HEK293 (cell line): ENCODE results near the gene SLC48A1.

Source experiments
- CTCF ChIA-PET: fragments of 350-600 bp; formaldehyde crosslinking; extraction: SDS; loops from one replicate; lab custom pipeline; 2021; ENCODE audit warnings: antibody characterized with exemption; lab: Yijun Ruan, JAX
- POLR2A ChIA-PET: fragments of 300-600 bp; formaldehyde crosslinking; extraction: SDS; loops from one replicate; lab custom pipeline; 2020; ENCODE audit warnings: antibody characterized with exemption, inconsistent platforms; lab: Yijun Ruan, JAX
- H3K27ac ChIP-seq: fragments of 200-500 bp; sonication (Bioruptor generic); 2 replicates; pipeline ENCODE4 v1.5.1; 2014; ENCODE audit warnings: low read depth, low read length, control low read depth, inconsistent platforms; ENCODE audit errors: extremely low read depth
- H3K36me3 ChIP-seq, 2 experiments: fragments of 200-500 bp in 1 of 2; sonication (Bioruptor generic) in 1 of 2; 1 replicate in 1 of 2; 2 replicates in 1 of 2; pipeline ENCODE4 v1.5.1; 2014 to 2017; ENCODE audit warnings: inconsistent platforms in 2 of 2, low read length in 2 of 2; ENCODE audit not compliant: control insufficient read depth in 2 of 2, insufficient read depth in 1 of 2
- H3K4me1 ChIP-seq: fragments of 200-500 bp; sonication (Bioruptor generic); 2 replicates; pipeline ENCODE4 v1.5.1; 2014; ENCODE audit warnings: mild to moderate bottlenecking, low read length, inconsistent platforms; ENCODE audit not compliant: control insufficient read depth, insufficient read depth
- H3K4me3 ChIP-seq: 2 replicates; pipeline ENCODE4 v1.5.1; 2011; ENCODE audit warnings: low read depth, mild to moderate bottlenecking, control low read depth, low read length, moderate library complexity
- H3K9me3 ChIP-seq: fragments of 200-500 bp; sonication (Bioruptor generic); 2 replicates; pipeline ENCODE4 v1.5.1; 2014; ENCODE audit warnings: low read depth, low read length, inconsistent platforms; ENCODE audit not compliant: control insufficient read depth, insufficient read depth
- BCL11B ChIP-seq: fragments of 450-650 bp; formaldehyde crosslinking; IDR thresholded peaks from 2 replicates; pipeline ENCODE4 v1.5.1; 2016; ENCODE audit warnings: low read depth, missing biosample characterization, missing genetic modification characterization
- FEZF1 ChIP-seq: fragments of 450-650 bp; formaldehyde crosslinking; IDR thresholded peaks from 2 replicates; pipeline ENCODE4 v1.5.1; 2016; ENCODE audit warnings: missing biosample characterization, missing genetic modification characterization
- GLI2 ChIP-seq: fragments of 450-650 bp; formaldehyde crosslinking; IDR thresholded peaks from 2 replicates; pipeline ENCODE4; 2017; ENCODE audit warnings: missing biosample characterization, missing genetic modification characterization, low read depth, borderline replicate concordance
- GLI4 ChIP-seq: fragments of 450-650 bp; formaldehyde crosslinking; IDR thresholded peaks from 2 replicates; pipeline ENCODE4 v1.5.1; 2016; ENCODE audit warnings: missing biosample characterization, missing genetic modification characterization
- GLIS1 ChIP-seq: fragments of 450-650 bp; formaldehyde crosslinking; IDR thresholded peaks from 2 replicates; pipeline ENCODE4 v1.5.1; 2016; ENCODE audit warnings: missing biosample characterization, missing genetic modification characterization
- HIC1 ChIP-seq: fragments of 450-650 bp; formaldehyde crosslinking; IDR thresholded peaks from 2 replicates; pipeline ENCODE4 v1.5.1; 2016; ENCODE audit warnings: missing biosample characterization, missing genetic modification characterization
- MYNN ChIP-seq: fragments of 450-650 bp; formaldehyde crosslinking; IDR thresholded peaks from 2 replicates; pipeline ENCODE4 v1.5.1; 2016; ENCODE audit warnings: missing biosample characterization, missing genetic modification characterization, borderline replicate concordance
- ZBTB1 ChIP-seq: fragments of 450-650 bp; formaldehyde crosslinking; IDR thresholded peaks from 2 replicates; pipeline ENCODE4 v1.5.1; 2016; ENCODE audit warnings: missing biosample characterization, missing genetic modification characterization
- ZBTB17 ChIP-seq: fragments of 450-650 bp; formaldehyde crosslinking; IDR thresholded peaks from 2 replicates; pipeline ENCODE4 v1.5.1; 2016; ENCODE audit warnings: missing biosample characterization, missing genetic modification characterization
- ZFHX2 ChIP-seq: fragments of 450-650 bp; formaldehyde crosslinking; conservative IDR thresholded peaks from 2 replicates; pipeline ENCODE4 v1.5.1; 2016; ENCODE audit warnings: missing biosample characterization, missing genetic modification characterization
- ZFP37 ChIP-seq: fragments of 450-650 bp; formaldehyde crosslinking; IDR thresholded peaks from 2 replicates; pipeline ENCODE4 v1.5.1; 2016; ENCODE audit warnings: missing biosample characterization, missing genetic modification characterization
- ZFP41 ChIP-seq: fragments of 450-650 bp; formaldehyde crosslinking; IDR thresholded peaks from 2 replicates; pipeline ENCODE4 v1.5.1; 2016; ENCODE audit warnings: missing biosample characterization, missing genetic modification characterization, borderline replicate concordance
- ZFP69B ChIP-seq: fragments of 450-650 bp; formaldehyde crosslinking; IDR thresholded peaks from 2 replicates; pipeline ENCODE4 v1.5.1; 2016; ENCODE audit warnings: missing biosample characterization, missing genetic modification characterization
- ZNF114 ChIP-seq: fragments of 450-650 bp; formaldehyde crosslinking; IDR thresholded peaks from 2 replicates; pipeline ENCODE4 v1.5.0; 2017; ENCODE audit warnings: missing biosample characterization, missing genetic modification characterization
- ZNF16 ChIP-seq: fragments of 450-650 bp; formaldehyde crosslinking; IDR thresholded peaks from 2 replicates; pipeline ENCODE4 v1.5.1; 2016; ENCODE audit warnings: low read depth, missing biosample characterization, missing genetic modification characterization
- ZNF169 ChIP-seq: fragments of 450-650 bp; formaldehyde crosslinking; IDR thresholded peaks from 2 replicates; pipeline ENCODE4 v1.5.1; 2016; ENCODE audit warnings: missing biosample characterization, missing genetic modification characterization
- ZNF2 ChIP-seq: fragments of 450-650 bp; formaldehyde crosslinking; IDR thresholded peaks from 2 replicates; pipeline ENCODE4 v1.5.1; 2016; ENCODE audit warnings: missing biosample characterization, missing genetic modification characterization
- ZNF239 ChIP-seq: fragments of 450-650 bp; formaldehyde crosslinking; IDR thresholded peaks from 2 replicates; pipeline ENCODE4 v1.5.1; 2016; ENCODE audit warnings: missing biosample characterization, missing genetic modification characterization
- ZNF510 ChIP-seq: fragments of 450-650 bp; formaldehyde crosslinking; IDR thresholded peaks from 2 replicates; pipeline ENCODE4 v1.5.1; 2018; ENCODE audit warnings: mild to moderate bottlenecking, missing genetic modification characterization, missing biosample characterization; ENCODE audit not compliant: insufficient replicate concordance
- ZNF513 ChIP-seq: fragments of 450-650 bp; IDR thresholded peaks from 2 replicates; pipeline ENCODE4 v1.5.1; 2018; ENCODE audit warnings: missing biosample characterization, missing genetic modification characterization
- ZNF529 ChIP-seq: fragments of 450-650 bp; formaldehyde crosslinking; IDR thresholded peaks from 2 replicates; pipeline ENCODE4 v1.5.1; 2017; ENCODE audit warnings: missing genetic modification characterization, missing biosample characterization; ENCODE audit not compliant: insufficient replicate concordance
- ZNF544 ChIP-seq: fragments of 450-650 bp; formaldehyde crosslinking; IDR thresholded peaks from 2 replicates; pipeline ENCODE4 v1.5.0; 2017; ENCODE audit warnings: missing biosample characterization, missing genetic modification characterization
- ZNF560 ChIP-seq: fragments of 450-650 bp; formaldehyde crosslinking; IDR thresholded peaks from 2 replicates; pipeline ENCODE4 v1.5.1; 2017; ENCODE audit warnings: missing biosample characterization, missing genetic modification characterization, borderline replicate concordance
- ZNF561 ChIP-seq: fragments of 450-650 bp; IDR thresholded peaks from 2 replicates; pipeline ENCODE4 v1.5.1; 2018; ENCODE audit warnings: missing biosample characterization, missing genetic modification characterization, borderline replicate concordance
- ZNF629 ChIP-seq: fragments of 450-650 bp; formaldehyde crosslinking; IDR thresholded peaks from 2 replicates; pipeline ENCODE4 v1.5.1; 2017; ENCODE audit warnings: missing biosample characterization, missing genetic modification characterization
- ZNF670 ChIP-seq: fragments of 450-650 bp; formaldehyde crosslinking; IDR thresholded peaks from 2 replicates; pipeline ENCODE4 v1.5.1; 2016; ENCODE audit warnings: missing biosample characterization, missing genetic modification characterization, low read depth
- ZNF76 ChIP-seq: fragments of 450-650 bp; formaldehyde crosslinking; IDR thresholded peaks from 2 replicates; pipeline ENCODE4; 2016; ENCODE audit warnings: low read depth, missing biosample characterization, missing genetic modification characterization, borderline replicate concordance
- ZNF768 ChIP-seq: fragments of 450-650 bp; formaldehyde crosslinking; IDR thresholded peaks from 2 replicates; pipeline ENCODE4 v1.5.1; 2018; ENCODE audit warnings: missing biosample characterization, mild to moderate bottlenecking, missing genetic modification characterization
- ZNF830 ChIP-seq: fragments of 450-650 bp; IDR thresholded peaks from 2 replicates; pipeline ENCODE4 v1.5.0; 2018; ENCODE audit warnings: missing biosample characterization, missing genetic modification characterization, low read depth, mild to moderate bottlenecking, moderate library complexity
- ZNF843 ChIP-seq: fragments of 450-650 bp; formaldehyde crosslinking; IDR thresholded peaks from 2 replicates; pipeline ENCODE4 v1.5.1; 2016; ENCODE audit warnings: missing biosample characterization, missing genetic modification characterization
- ZSCAN23 ChIP-seq: fragments of 450-650 bp; formaldehyde crosslinking; IDR thresholded peaks from 2 replicates; pipeline ENCODE4 v1.5.1; 2016; ENCODE audit warnings: missing biosample characterization, missing genetic modification characterization
- TF ChIP-seq, protein P1 (sequence below): IDR thresholded peaks from 2 replicates; pipeline ENCODE4 v1.6.1; 2011; ENCODE audit warnings: mild to moderate bottlenecking, low read depth, low read length, borderline replicate concordance

Gene SLC48A1

GRCh38 chr12:47828976-47829482, 56.0 kb downstream of the SLC48A1 start (continued):
- peak; percentile 83 for TF ChIP-seq ZFP69B (tag by site-specific recombination)
- TF ChIP-seq ZNF239 (tag by site-specific recombination) = no peak
- no peak for TF ChIP-seq ZNF529 (tag by site-specific recombination)
- TF ChIP-seq ZSCAN23 (tag by site-specific recombination) = no peak
- no peak for TF ChIP-seq ZNF629 (tag by site-specific recombination)
- no peak for TF ChIP-seq MYNN
- TF ChIP-seq ZFP37 (tag by site-specific recombination) = no peak
- TF ChIP-seq BCL11B (tag by site-specific recombination) = no peak
- no peak for TF ChIP-seq ZNF16
- peak; percentile 80 for TF ChIP-seq ZFHX2 (tag by site-specific recombination)
- no peak for TF ChIP-seq ZBTB1
- no peak for TF ChIP-seq ZNF561 (tag by site-specific recombination)
- TF ChIP-seq ZNF169 (tag by site-specific recombination) = no peak
- no peak for TF ChIP-seq GLI2 (tag by site-specific recombination)
- TF ChIP-seq GLI4 = no peak

- TF ChIP-seq GLIS1 (no peak), ZNF560 (no peak), ZNF76 (tag by site-specific recombination) (no peak), ZNF768 (tag by site-specific recombination) (no peak), ZNF2 (tag by site-specific recombination) (no peak), ZBTB17 (tag by site-specific recombination) (no peak), HIC1 (tag by site-specific recombination) (no peak), ZNF830 (tag by site-specific recombination) (no peak), ZNF843 (tag by site-specific recombination) (no peak), ZFP41 (tag by site-specific recombination) (no peak), ZNF670 (no peak), ZNF544 (tag by site-specific recombination) (no peak), FEZF1 (tag by site-specific recombination) (no peak), ZNF114 (tag by site-specific recombination) (no peak), ZNF510 (no peak), ZNF513 (tag by site-specific recombination) (no peak)
- TF ChIP-seq, protein P1, sequence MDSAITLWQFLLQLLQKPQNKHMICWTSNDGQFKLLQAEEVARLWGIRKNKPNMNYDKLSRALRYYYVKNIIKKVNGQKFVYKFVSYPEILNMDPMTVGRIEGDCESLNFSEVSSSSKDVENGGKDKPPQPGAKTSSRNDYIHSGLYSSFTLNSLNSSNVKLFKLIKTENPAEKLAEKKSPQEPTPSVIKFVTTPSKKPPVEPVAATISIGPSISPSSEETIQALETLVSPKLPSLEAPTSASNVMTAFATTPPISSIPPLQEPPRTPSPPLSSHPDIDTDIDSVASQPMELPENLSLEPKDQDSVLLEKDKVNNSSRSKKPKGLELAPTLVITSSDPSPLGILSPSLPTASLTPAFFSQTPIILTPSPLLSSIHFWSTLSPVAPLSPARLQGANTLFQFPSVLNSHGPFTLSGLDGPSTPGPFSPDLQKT = no peak
- TF ChIP-seq, all 188 proteins: peak for 0
- H3K9me3 ChIP-seq = no peaks in the 10 kb centered on the region
- CTCF ChIA-PET = interaction anchor here (0.6 to 16.6 kb wide), 8 partner anchors 10 to 134 kb away, joined by 3 to 271 read pairs (median 20); partner anchors contain the start of gene TMEM106C
- H3K36me3 ChIP-seq = no peaks in the 10 kb centered on the region
- no peak overlapping the region for H3K27ac ChIP-seq
- H3K4me1 ChIP-seq = peaks cover 3% of the 10 kb centered on the region
- POLR2A ChIA-PET = interaction anchor here (1.1 to 2.3 kb wide), 10 partner anchors 8 to 57 kb away, joined by 3 to 18 read pairs (median 6); partner anchors contain the start of genes HDAC7 and SLC48A1
- no peak overlapping the region for H3K4me3 ChIP-seq
These were observed 56.5 kb downstream of the SLC48A1 start for GRCh38 chr12:47829584-47829983.
